Naive thymus-derived CD4-positive, alpha-beta T cell (primary cell): ENCODE results near the gene CRY1. TPM values are rescaled to one million over a fixed set of nuclear protein-coding genes. Genes with fewer than 3 reads are reported as not detected.

Experiments used
- ATAC-seq: fragments of 150-1000 bp; cut with Tn5 transposase; 2 replicates; pipeline ENCODE4 v1.10.0; 2021; ENCODE audit warnings: mild to moderate bottlenecking, moderate library complexity
- CTCF ChIA-PET: fragments of 350-600 bp; sonication (Branson Sonifier 250); formaldehyde crosslinking; loops from one replicate; lab custom pipeline; 2021; ENCODE audit warnings: antibody characterized with exemption; lab: Charles Lee
- POLR2A ChIA-PET: fragments of 350-600 bp; sonication (Branson Sonifier 250); formaldehyde crosslinking; loops from one replicate; lab custom pipeline; 2021; ENCODE audit warnings: antibody characterized with exemption, inconsistent platforms; lab: Charles Lee
- DNase-seq, 9 donors: peaks; one replicate each; pipeline versions ENCODE4 v3.0.0 to v3.0.0-alpha.2; 2020 to 2022; ENCODE audit warnings: mixed read lengths in 1 of 9
- H3K27ac ChIP-seq: one replicate; pipeline ENCODE4 v1.7.0; 2013; ENCODE audit warnings: mild to moderate bottlenecking, low read depth, low read length, moderate library complexity
- H3K27me3 ChIP-seq, 2 donors: one replicate each; pipeline ENCODE4 v1.7.0; 2013; ENCODE audit warnings: low read length in 2 of 2, mild to moderate bottlenecking in 2 of 2, moderate library complexity in 2 of 2; ENCODE audit not compliant: control insufficient read depth in 2 of 2, insufficient read depth in 2 of 2
- H3K36me3 ChIP-seq, 3 experiments: 1 replicate in 2 of 3; 2 replicates in 1 of 3; pipeline ENCODE4 v1.7.0; 2013; ENCODE audit warnings: low read length in 3 of 3, mild to moderate bottlenecking in 3 of 3, moderate library complexity in 1 of 3; ENCODE audit not compliant: insufficient read depth in 3 of 3, control insufficient read depth in 2 of 3
- H3K4me1 ChIP-seq, 2 donors: one replicate each; pipeline ENCODE4 v1.7.0; 2013; ENCODE audit warnings: low read length in 2 of 2, mild to moderate bottlenecking in 2 of 2, moderate library complexity in 1 of 2; ENCODE audit not compliant: control insufficient read depth in 2 of 2, insufficient read depth in 2 of 2
- H3K4me3 ChIP-seq: 2 replicates; pipeline ENCODE4 v1.7.0; 2013; ENCODE audit warnings: mild to moderate bottlenecking, low read length
- H3K9me3 ChIP-seq, 3 experiments: 1 replicate in 2 of 3; 2 replicates in 1 of 3; pipeline ENCODE4 v1.7.0; 2013; ENCODE audit warnings: low read length in 3 of 3; ENCODE audit not compliant: control insufficient read depth in 2 of 3
- H3K27ac Mint-ChIP-seq, 9 donors: one replicate each; pipeline ENCODE4 v1.8.0; 2020 to 2022; ENCODE audit warnings: mixed read lengths in 9 of 9, mild to moderate bottlenecking in 8 of 9, moderate library complexity in 5 of 9, inconsistent platforms in 2 of 9
- H3K27me3 Mint-ChIP-seq, 5 donors: one replicate each; pipeline ENCODE4 v1.8.0; 2021 to 2022; ENCODE audit warnings: mixed read lengths in 5 of 5, mild to moderate bottlenecking in 1 of 5
- H3K36me3 Mint-ChIP-seq, 5 donors: one replicate each; pipeline ENCODE4 v1.8.0; 2020 to 2022; ENCODE audit warnings: mixed read lengths in 5 of 5, mild to moderate bottlenecking in 3 of 5, inconsistent platforms in 1 of 5
- H3K4me1 Mint-ChIP-seq, 7 donors: one replicate each; pipeline ENCODE4 v1.8.0; 2020 to 2022; ENCODE audit warnings: mixed read lengths in 7 of 7, mild to moderate bottlenecking in 3 of 7, inconsistent platforms in 1 of 7
- H3K4me3 Mint-ChIP-seq, 10 donors: one replicate each; pipeline ENCODE4 v1.8.0; 2020 to 2022; ENCODE audit warnings: mild to moderate bottlenecking in 10 of 10, mixed read lengths in 10 of 10, moderate library complexity in 6 of 10, inconsistent platforms in 2 of 10
- H3K9me3 Mint-ChIP-seq, 11 donors: one replicate each; pipeline ENCODE4 v1.8.0; 2020 to 2022; ENCODE audit warnings: mixed read lengths in 11 of 11, mild to moderate bottlenecking in 4 of 11, inconsistent platforms in 1 of 11, moderate library complexity in 1 of 11
- intact Hi-C, 2 donors: fragments of 100-400 bp; cut with micrococcal nuclease; formaldehyde crosslinking; loops; one replicate each; pipeline ENCODE4 v1.15.1; 2023
- polyA plus RNA-seq, 2 donors: library from polyadenylated mRNA; unstranded; fragments of 300-500 nt; fragmentation: Illumina TruSeq; gene quantifications; one replicate each; pipeline ENCODE4 v1.2.3, GENCODE V29; 2021
- total RNA-seq, 6 experiments: library from RNA in 5 of 6; stranded (reverse) in 5 of 6; gene quantifications; 1 replicate in 5 of 6; 2 replicates in 1 of 6; pipeline ENCODE4 v1.2.3 and lab custom pipeline; 2021 to 2026

The CRY1 gene
- total and polyA plus RNA-seq, 7 experiments from 2014 or later: 8.0 to 58.4 (median 32.3) TPM

- Mint-ChIP-seq H3K27me3 (no peaks in the 10 kb centered on the region), H3K4me3 (no peak overlapping the region), H3K9me3 (peaks cover 0 to 57% (median 23%) of the 10 kb centered on the region in 11 donors), H3K36me3 (peaks cover 2 to 67% (median 54%) of the 10 kb centered on the region in 5 donors), H3K4me1 (peaks cover 0 to 26% (median 15%) of the 10 kb centered on the region in 7 donors), H3K27ac (no peak overlapping the region)
- peaks cover 0 to 16% (median 0%) of the 10 kb centered on the region in 3 experiments for H3K9me3 ChIP-seq
- no peak for DNase-seq
- intact Hi-C loops: no loop called here
- no peak overlapping the region for H3K27ac ChIP-seq
- ATAC-seq: no peak
- no peak overlapping the region for H3K4me3 ChIP-seq
- ChIA-PET CTCF (no interaction called here), POLR2A (no interaction called here)
- H3K4me1 ChIP-seq: no peaks in the 10 kb centered on the region
- no peaks in the 10 kb centered on the region for H3K27me3 ChIP-seq
- peaks cover 0 to 6% (median 0%) of the 10 kb centered on the region in 3 experiments for H3K36me3 ChIP-seq
Measured at GRCh38 chr12:107045186-107045585, 48.2 kb downstream of the CRY1 start.

- ATAC-seq (no peak), DNase-seq (no peak)
- Histone ChIP-seq H3K27me3 (no peaks in the 10 kb centered on the region), H3K9me3 (peaks cover 0 to 3% (median 0%) of the 10 kb centered on the region in 3 experiments), H3K36me3 (peaks cover 0 to 6% (median 0%) of the 10 kb centered on the region in 3 experiments), H3K4me3 (no peak overlapping the region), H3K4me1 (no peaks in the 10 kb centered on the region), H3K27ac (no peak overlapping the region)
- ChIA-PET POLR2A (no interaction called here), CTCF (no interaction called here)
- peaks cover 0 to 33% (median 16%) of the 10 kb centered on the region in 7 donors for H3K4me1 Mint-ChIP-seq
- H3K9me3 Mint-ChIP-seq: peaks cover 0 to 38% (median 17%) of the 10 kb centered on the region in 11 donors
- no peak overlapping the region for H3K4me3 Mint-ChIP-seq
- H3K36me3 Mint-ChIP-seq: peaks cover 8 to 63% (median 53%) of the 10 kb centered on the region in 5 donors
- H3K27ac Mint-ChIP-seq: peak overlapping the region in 1 of 9 donors; percentile 31
- intact Hi-C loops: no loop called here
- no peaks in the 10 kb centered on the region for H3K27me3 Mint-ChIP-seq
Measured at GRCh38 chr12:107042801-107043200, 50.5 kb downstream of the CRY1 start.

GRCh38 chr12:107035733-107036132, 57.6 kb downstream of the CRY1 start:
- intact Hi-C loops: no loop called here
- H3K27me3 ChIP-seq: no peaks in the 10 kb centered on the region

GRCh38 chr12:107033758-107034739, 59.3 kb downstream of the CRY1 start:
- H3K4me1 Mint-ChIP-seq: peaks cover 0 to 59% (median 30%) of the 10 kb centered on the region in 7 donors
- Histone ChIP-seq H3K27me3 (no peaks in the 10 kb centered on the region), H3K27ac (no peak overlapping the region), H3K36me3 (peaks cover 0 to 6% (median 0%) of the 10 kb centered on the region in 3 experiments), H3K4me1 (no peaks in the 10 kb centered on the region), H3K4me3 (no peak overlapping the region), H3K9me3 (no peaks in the 10 kb centered on the region)
- POLR2A ChIA-PET: no interaction called here
- H3K4me3 Mint-ChIP-seq: no peak overlapping the region
- H3K27ac Mint-ChIP-seq: no peak overlapping the region
- intact Hi-C loops: no loop called here
- no peaks in the 10 kb centered on the region for H3K27me3 Mint-ChIP-seq
- ATAC-seq: no peak
- CTCF ChIA-PET: no interaction called here
- DNase-seq: no peak
- H3K36me3 Mint-ChIP-seq: peaks cover 10 to 40% (median 25%) of the 10 kb centered on the region in 5 donors
- peaks cover 0 to 8% (median 0%) of the 10 kb centered on the region in 11 donors for H3K9me3 Mint-ChIP-seq

More at GRCh38 chr12:107035733-107036132, 57.6 kb downstream of the CRY1 start:
- no peaks in the 10 kb centered on the region for H3K27me3 Mint-ChIP-seq
- H3K4me1 Mint-ChIP-seq: peaks cover 0 to 50% (median 21%) of the 10 kb centered on the region in 7 donors
- no peak overlapping the region for H3K27ac ChIP-seq
- no peak overlapping the region for H3K4me3 ChIP-seq
- CTCF ChIA-PET: no interaction called here
- H3K36me3 Mint-ChIP-seq: peaks cover 11 to 47% (median 31%) of the 10 kb centered on the region in 5 donors
- H3K27ac Mint-ChIP-seq: no peak overlapping the region
- no peak for ATAC-seq
- no peaks in the 10 kb centered on the region for H3K9me3 ChIP-seq
- peaks cover 0 to 12% (median 2%) of the 10 kb centered on the region in 11 donors for H3K9me3 Mint-ChIP-seq
- H3K4me1 ChIP-seq: no peaks in the 10 kb centered on the region
- no peak overlapping the region for H3K4me3 Mint-ChIP-seq
- DNase-seq: no peak
- POLR2A ChIA-PET: no interaction called here
- peaks cover 0 to 6% (median 0%) of the 10 kb centered on the region in 3 experiments for H3K36me3 ChIP-seq

GRCh38 chr12:107032266-107032665, 61.1 kb downstream of the CRY1 start:
- H3K27ac ChIP-seq: no peak overlapping the region
- peaks cover 4 to 29% (median 16%) of the 10 kb centered on the region in 5 donors for H3K36me3 Mint-ChIP-seq
- peaks cover 5 to 67% (median 45%) of the 10 kb centered on the region in 7 donors for H3K4me1 Mint-ChIP-seq
- no peak overlapping the region for H3K4me3 Mint-ChIP-seq
- ChIA-PET POLR2A (no interaction called here), CTCF (no interaction called here)
- H3K27me3 ChIP-seq: no peaks in the 10 kb centered on the region
- peaks cover 0 to 6% (median 0%) of the 10 kb centered on the region in 3 experiments for H3K36me3 ChIP-seq
- H3K9me3 ChIP-seq: no peaks in the 10 kb centered on the region
- intact Hi-C loops: no loop called here
- peaks cover 0 to 8% (median 0%) of the 10 kb centered on the region in 11 donors for H3K9me3 Mint-ChIP-seq
- H3K27ac Mint-ChIP-seq: peak overlapping the region in 1 of 9 donors; percentile 30
- H3K4me1 ChIP-seq: peaks cover 0 to 10% of the 10 kb centered on the region in 2 donors
- no peaks in the 10 kb centered on the region for H3K27me3 Mint-ChIP-seq
- H3K4me3 ChIP-seq: no peak overlapping the region
- ATAC-seq: no peak
- no peak for DNase-seq

GRCh38 chr12:107031061-107031460, 62.3 kb downstream of the CRY1 start:
- intact Hi-C loops: no loop called here
- no peak overlapping the region for H3K27ac ChIP-seq
- Mint-ChIP-seq H3K4me1 (peaks cover 5 to 58% (median 36%) of the 10 kb centered on the region in 7 donors), H3K36me3 (peaks cover 0 to 17% (median 4%) of the 10 kb centered on the region in 5 donors), H3K4me3 (no peak overlapping the region), H3K27ac (peak overlapping the region in 1 of 9 donors; percentile 50), H3K27me3 (no peaks in the 10 kb centered on the region), H3K9me3 (no peaks in the 10 kb centered on the region)
- ChIA-PET POLR2A (interaction anchor here (0.7 kb wide), 1 partner anchor 11 kb away, joined by 5 read pairs; no protein-coding TSS in a partner anchor), CTCF (interaction anchor here (0.7 to 0.8 kb wide), 2 partner anchors 199 to 1632 kb away, joined by 3 to 4 read pairs; no protein-coding TSS in a partner anchor)
- H3K4me3 ChIP-seq: no peak overlapping the region
- H3K36me3 ChIP-seq: peaks cover 0 to 4% (median 0%) of the 10 kb centered on the region in 3 experiments
- H3K9me3 ChIP-seq: no peaks in the 10 kb centered on the region
- DNase-seq (no peak), ATAC-seq (no peak)
- H3K4me1 ChIP-seq: peaks cover 0 to 21% of the 10 kb centered on the region in 2 donors
- H3K27me3 ChIP-seq: no peaks in the 10 kb centered on the region
